Keratinocyte (primary cell): ENCODE data around the gene MYRFL. TPM values are rescaled to one million over a fixed set of nuclear protein-coding genes. Genes with fewer than 3 reads are reported as not detected.

Source experiments
- DNase-seq: peaks from one replicate; pipeline ENCODE4 v3.0.0-alpha.2; 2011; ENCODE audit warnings: low read depth, missing footprints, low spot score
- FAIRE-seq: peaks from 2 replicates; lab custom pipeline; 2011; peaks lifted over from hg19 to GRCh38; lab: Jason Lieb, UNC
- H2AFZ ChIP-seq: 2 replicates; pipeline ENCODE4 v1.6.0; 2012; ENCODE audit warnings: low read length, control low read depth, inconsistent platforms; ENCODE audit not compliant: control insufficient read depth
- H3K27ac ChIP-seq: 2 replicates; pipeline ENCODE4 v1.5.1; 2011; ENCODE audit warnings: low read length; ENCODE audit not compliant: control insufficient read depth, insufficient read depth
- H3K27me3 ChIP-seq: 3 replicates; pipeline ENCODE4 v1.6.0; 2011; ENCODE audit warnings: low read length; ENCODE audit not compliant: control insufficient read depth, insufficient read depth; ENCODE audit errors: extremely low read depth
- H3K36me3 ChIP-seq, 2 experiments: 2 replicates in 1 of 2; 3 replicates in 1 of 2; pipeline ENCODE4 v1.5.1; 2011; ENCODE audit warnings: low read length in 2 of 2, mild to moderate bottlenecking in 1 of 2; ENCODE audit not compliant: control insufficient read depth in 2 of 2, insufficient read depth in 2 of 2; ENCODE audit errors: extremely low read depth in 1 of 2
- H3K4me1 ChIP-seq: 3 replicates; pipeline ENCODE4 v1.5.1; 2011; ENCODE audit warnings: low read length; ENCODE audit not compliant: control insufficient read depth, insufficient read depth; ENCODE audit errors: extremely low read depth
- H3K4me2 ChIP-seq: 3 replicates; pipeline ENCODE4 v1.6.0; 2011; ENCODE audit warnings: low read depth, low read length; ENCODE audit not compliant: control insufficient read depth, insufficient read depth; ENCODE audit errors: extremely low read depth
- H3K4me3 ChIP-seq, 3 experiments: fragments of 200-600 bp in 1 of 3; sonication (generic) in 1 of 3; 2 replicates in 2 of 3; 3 replicates in 1 of 3; pipeline ENCODE4 v1.5.1; 2011 to 2016; ENCODE audit warnings: low read length in 3 of 3, mild to moderate bottlenecking in 3 of 3, control low read depth in 2 of 3, inconsistent platforms in 1 of 3, low read depth in 1 of 3, mixed read lengths in 1 of 3, mixed run types in 1 of 3, moderate library complexity in 1 of 3; ENCODE audit not compliant: control insufficient read depth in 2 of 3, insufficient read depth in 2 of 3; ENCODE audit errors: extremely low read depth in 1 of 3
- H3K79me2 ChIP-seq: 2 replicates; pipeline ENCODE4 v1.6.0; 2012; ENCODE audit warnings: low read length; ENCODE audit not compliant: control insufficient read depth, insufficient read depth
- H3K9ac ChIP-seq: 3 replicates; pipeline ENCODE4 v1.6.0; 2011; ENCODE audit warnings: low read length; ENCODE audit not compliant: control insufficient read depth, insufficient read depth; ENCODE audit errors: extremely low read depth
- H3K9me1 ChIP-seq: 3 replicates; pipeline ENCODE4 v1.6.0; 2011; ENCODE audit warnings: low read length; ENCODE audit not compliant: control insufficient read depth, insufficient read depth; ENCODE audit errors: extremely low read depth
- H3K9me3 ChIP-seq: 2 replicates; pipeline ENCODE4 v1.5.1; 2012; ENCODE audit warnings: low read depth, low read length; ENCODE audit not compliant: control insufficient read depth
- H4K20me1 ChIP-seq: 3 replicates; pipeline ENCODE4 v1.6.0; 2011; ENCODE audit warnings: low read length; ENCODE audit not compliant: control insufficient read depth, insufficient read depth; ENCODE audit errors: extremely low read depth
- EZH2 ChIP-seq: IDR thresholded peaks from one replicate; pipeline ENCODE4 v1.6.1; 2012; ENCODE audit warnings: inconsistent platforms, mild to moderate bottlenecking, low read length, moderate library complexity
- dilution Hi-C: fragments of 300-500 bp; cut with MboI; formaldehyde crosslinking; loops from one replicate; pipeline ENCODE4 v1.7.0; 2020; ENCODE audit warnings: low sequenced_read_pairs; ENCODE audit not compliant: extremely low pct_ligation_motif_present
- polyA plus RNA-seq, 5 experiments: library from polyadenylated mRNA; depleted of rRNA in 3 of 5; stranded (reverse) in 3 of 5; stranded (forward) in 1 of 5; unstranded in 1 of 5; fragments of >200 nt; gene quantifications; 1 replicate in 1 of 5; 2 replicates in 3 of 5; 3 replicates in 1 of 5; pipeline versions ENCODE4 v1.2.1 to v1.2.3, GENCODE V29; 2011 to 2012; ENCODE audit warnings: missing spikeins in 2 of 5, low read depth in 1 of 5, low replicate concordance in 1 of 5
- TF ChIP-seq, protein P1 (sequence below), 3 experiments: IDR thresholded peaks in 1 of 3; conservative IDR thresholded peaks in 1 of 3; optimal IDR thresholded peaks in 1 of 3; 2 replicates in 2 of 3; 3 replicates in 1 of 3; pipeline versions ENCODE3 to v1.5.1; 2011; ENCODE audit warnings: low read length in 3 of 3, mild to moderate bottlenecking in 3 of 3, moderate library complexity in 2 of 3, control low read depth in 1 of 3, inconsistent platforms in 1 of 3; ENCODE audit not compliant: insufficient read depth in 2 of 3; ENCODE audit errors: extremely low read depth in 1 of 3

The MYRFL gene
- polyA plus RNA-seq, 1 donor (not counting 4 experiments of a cell fraction or from before 2014, with no cell fraction given) = 0.39 TPM

GRCh38 chr12:69886715-69887114, 61.7 kb downstream of the MYRFL start:
- Histone ChIP-seq H3K4me2 (no peak overlapping the region), H3K4me1 (no peaks in the 10 kb centered on the region), H3K9me3 (no peaks in the 10 kb centered on the region), H3K36me3 (no peaks in the 10 kb centered on the region), H4K20me1 (no peaks in the 10 kb centered on the region), H3K27me3 (no peaks in the 10 kb centered on the region), H3K79me2 (no peaks in the 10 kb centered on the region), H3K9ac (no peak overlapping the region), H2AFZ (no peak overlapping the region), H3K9me1 (no peaks in the 10 kb centered on the region), H3K4me3 (no peak overlapping the region), H3K27ac (no peak overlapping the region)
- dilution Hi-C loops = no loop called here
- DNase-seq = no peak
- FAIRE-seq = peak; percentile 13
- TF ChIP-seq, protein P1, sequence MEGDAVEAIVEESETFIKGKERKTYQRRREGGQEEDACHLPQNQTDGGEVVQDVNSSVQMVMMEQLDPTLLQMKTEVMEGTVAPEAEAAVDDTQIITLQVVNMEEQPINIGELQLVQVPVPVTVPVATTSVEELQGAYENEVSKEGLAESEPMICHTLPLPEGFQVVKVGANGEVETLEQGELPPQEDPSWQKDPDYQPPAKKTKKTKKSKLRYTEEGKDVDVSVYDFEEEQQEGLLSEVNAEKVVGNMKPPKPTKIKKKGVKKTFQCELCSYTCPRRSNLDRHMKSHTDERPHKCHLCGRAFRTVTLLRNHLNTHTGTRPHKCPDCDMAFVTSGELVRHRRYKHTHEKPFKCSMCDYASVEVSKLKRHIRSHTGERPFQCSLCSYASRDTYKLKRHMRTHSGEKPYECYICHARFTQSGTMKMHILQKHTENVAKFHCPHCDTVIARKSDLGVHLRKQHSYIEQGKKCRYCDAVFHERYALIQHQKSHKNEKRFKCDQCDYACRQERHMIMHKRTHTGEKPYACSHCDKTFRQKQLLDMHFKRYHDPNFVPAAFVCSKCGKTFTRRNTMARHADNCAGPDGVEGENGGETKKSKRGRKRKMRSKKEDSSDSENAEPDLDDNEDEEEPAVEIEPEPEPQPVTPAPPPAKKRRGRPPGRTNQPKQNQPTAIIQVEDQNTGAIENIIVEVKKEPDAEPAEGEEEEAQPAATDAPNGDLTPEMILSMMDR (optimal IDR thresholded peaks at IDR 0.05 in 1 of 3, IDR thresholded peaks at IDR 0.05 in 1 of 3, conservative IDR thresholded peaks at IDR 0.05 in 1 of 3; ENCODE audit: extremely low read depth in 1 of 3, insufficient read depth in 2 of 3, low read length in 3 of 3) = no peak
- no peak for TF ChIP-seq EZH2

DNA sequence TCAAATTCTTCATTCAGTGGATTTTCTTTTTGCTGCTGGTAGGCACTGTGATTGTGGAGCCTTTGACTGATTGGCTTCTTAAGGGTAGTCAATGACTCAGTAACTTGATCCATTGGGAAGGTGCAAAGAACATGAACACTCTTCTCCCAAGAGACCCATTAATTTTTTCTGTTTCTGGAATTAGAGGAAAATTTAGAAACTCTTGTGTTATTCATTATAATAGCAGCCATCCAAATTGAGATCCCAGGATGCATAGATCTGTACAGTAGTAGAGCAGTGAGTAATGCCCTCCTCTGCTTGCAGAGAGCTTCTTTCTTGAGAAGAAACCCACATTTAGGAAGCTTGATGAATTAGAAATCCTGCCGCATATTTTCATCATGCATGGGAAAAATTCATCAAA, 63.9 kb downstream of the MYRFL start:
- dilution Hi-C loops = no loop called here
- H3K27me3 ChIP-seq = no peaks in the 10 kb centered on the region
- no peaks in the 10 kb centered on the region for H4K20me1 ChIP-seq
- no peak for TF ChIP-seq EZH2
- TF ChIP-seq, protein P1 (optimal IDR thresholded peaks at IDR 0.05 in 1 of 3, IDR thresholded peaks at IDR 0.05 in 1 of 3, conservative IDR thresholded peaks at IDR 0.05 in 1 of 3; ENCODE audit: extremely low read depth in 1 of 3, insufficient read depth in 2 of 3, low read length in 3 of 3) = no peak
- H3K4me3 ChIP-seq = no peak overlapping the region
- H3K36me3 ChIP-seq = no peaks in the 10 kb centered on the region
- H3K4me1 ChIP-seq = no peaks in the 10 kb centered on the region
- no peak overlapping the region for H2AFZ ChIP-seq
- H3K27ac ChIP-seq = no peak overlapping the region
- H3K79me2 ChIP-seq = no peaks in the 10 kb centered on the region
- H3K9ac ChIP-seq = no peak overlapping the region
- H3K4me2 ChIP-seq = no peak overlapping the region
- DNase-seq = no peak
- FAIRE-seq = no peak
- H3K9me1 ChIP-seq = no peaks in the 10 kb centered on the region
- no peaks in the 10 kb centered on the region for H3K9me3 ChIP-seq
